ENCODE results near the gene GPR156. TPM values are rescaled to one million over a fixed set of nuclear protein-coding genes. Genes with fewer than 3 reads are reported as not detected.

GPR156 gene
- total and polyA plus RNA-seq, 2 donors (not counting 3 experiments of a cell fraction or from before 2014, with no cell fraction given): 0.14 to 0.27 TPM

DNA sequence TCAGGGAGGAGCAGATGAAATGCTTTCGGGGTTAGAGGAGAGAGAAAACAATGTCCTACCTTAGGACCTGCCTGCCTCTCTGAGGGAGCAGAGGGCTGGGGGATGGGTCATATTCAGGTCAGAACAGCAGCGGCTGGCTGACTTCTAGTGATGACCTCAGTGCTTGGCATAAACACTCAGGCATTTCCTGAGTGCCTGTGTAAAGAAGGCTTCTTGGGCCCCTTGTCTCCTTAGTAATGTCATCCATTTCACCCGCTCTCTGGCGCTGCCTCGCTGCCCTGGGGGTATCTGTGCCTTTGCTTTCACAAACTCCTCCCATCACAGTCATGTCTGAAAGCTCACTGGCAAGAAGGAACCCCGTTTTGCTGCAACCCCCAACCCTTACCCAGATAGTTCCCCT is 107.9 kb downstream of the GPR156 start:
- peak overlapping the region; percentile 47 for H3K9ac ChIP-seq (replicated peaks; ENCODE audit: extremely low read depth, insufficient read depth, low read length)
- peak; percentile 81 for FAIRE-seq
- H3K9me1 ChIP-seq (replicated peaks; ENCODE audit: control insufficient read depth, extremely low read depth, insufficient read depth, low read length): no peaks in the 10 kb centered on the region
- intact Hi-C loops (cut with micrococcal nuclease) (loop anchor here (1.0 kb wide), 1 partner anchor 82 kb away; no protein-coding TSS in a partner anchor), dilution Hi-C loops (cut with MboI; ENCODE audit: extremely low pct_ligation_motif_present, low sequenced_read_pairs) (no loop called here)
- H3K36me3 ChIP-seq (ENCODE audit: control insufficient read depth in 2 of 2, extremely low read depth in 1 of 2, insufficient read depth in 2 of 2, low read length in 2 of 2): no peaks in the 10 kb centered on the region
- H3K4me2 ChIP-seq (ENCODE audit: insufficient read depth, low read length): peak overlapping the region; percentile 64
- no peak overlapping the region for H3K4me3 ChIP-seq (replicated peaks in 1 of 3; ENCODE audit: insufficient read depth in 1 of 3, low read depth in 1 of 3, low read length in 3 of 3)
- peak; percentile 68 for DNase-seq (ENCODE audit: low read depth, low spot score)
- POLR2A ChIA-PET: interaction anchor here (5.1 kb wide), 1 partner anchor 82 kb away, joined by 37 read pairs; the partner anchor contains the start of gene GSK3B
- no peaks in the 10 kb centered on the region for H3K9me3 ChIP-seq (replicated peaks; ENCODE audit: control insufficient read depth, insufficient read depth, low read length)
- H3K4me1 ChIP-seq (ENCODE audit: control insufficient read depth, extremely low read depth, insufficient read depth, low read length): peaks cover 23% of the 10 kb centered on the region
- peak overlapping the region; percentile 72 for H3K27ac ChIP-seq (ENCODE audit: insufficient read depth, low read depth, low read length)
- no peaks in the 10 kb centered on the region for H3K27me3 ChIP-seq (ENCODE audit: control insufficient read depth in 2 of 2, insufficient read depth in 2 of 2, low read length in 2 of 2)
- TF ChIP-seq POLR2AphosphoS5 (IDR thresholded peaks at IDR 0.05; ENCODE audit: insufficient read depth, low read depth, low read length) (peak; percentile 45), JUN (IDR thresholded peaks at IDR 0.05; ENCODE audit: borderline replicate concordance, insufficient read depth, insufficient read length, low read depth) (peak; percentile 78), EZH2 (IDR thresholded peaks at IDR 0.05; ENCODE audit: borderline replicate concordance, low read depth, low read length, severe bottlenecking) (no peak)
- CTCF ChIA-PET: interaction anchor here (0.8 to 3.7 kb wide), 5 partner anchors 17 to 346 kb away, joined by 3 to 23 read pairs (median 4); no protein-coding TSS in a partner anchor
- no TSS peak for BruUV-seq (replicated peaks)
- H4K20me1 ChIP-seq (replicated peaks; ENCODE audit: control insufficient read depth, extremely low read depth, insufficient read depth, low read length): no peaks in the 10 kb centered on the region
- H3K79me2 ChIP-seq (ENCODE audit: control insufficient read depth, insufficient read depth, low read length): no peaks in the 10 kb centered on the region
- H2AFZ ChIP-seq (ENCODE audit: low read depth, low read length): peak overlapping the region; percentile 85

- ChIA-PET POLR2A (interaction anchor here (5.1 kb wide), 1 partner anchor 80 kb away, joined by 37 read pairs; the partner anchor contains the start of gene GSK3B), CTCF (interaction anchor here (1.2 to 1.8 kb wide), 2 partner anchors 11 to 137 kb away, joined by 3 to 6 read pairs; no protein-coding TSS in a partner anchor)
- no peak for FAIRE-seq
- Histone ChIP-seq H3K36me3 (ENCODE audit: control insufficient read depth in 2 of 2, extremely low read depth in 1 of 2, insufficient read depth in 2 of 2, low read length in 2 of 2) (no peaks in the 10 kb centered on the region), H3K27ac (ENCODE audit: insufficient read depth, low read depth, low read length) (no peak overlapping the region), H2AFZ (ENCODE audit: low read depth, low read length) (no peak overlapping the region), H3K27me3 (ENCODE audit: control insufficient read depth in 2 of 2, insufficient read depth in 2 of 2, low read length in 2 of 2) (no peaks in the 10 kb centered on the region), H4K20me1 (replicated peaks; ENCODE audit: control insufficient read depth, extremely low read depth, insufficient read depth, low read length) (no peaks in the 10 kb centered on the region), H3K4me2 (ENCODE audit: insufficient read depth, low read length) (no peak overlapping the region), H3K4me3 (replicated peaks in 1 of 3; ENCODE audit: insufficient read depth in 1 of 3, low read depth in 1 of 3, low read length in 3 of 3) (no peak overlapping the region), H3K9me3 (replicated peaks; ENCODE audit: control insufficient read depth, insufficient read depth, low read length) (no peaks in the 10 kb centered on the region), H3K79me2 (ENCODE audit: control insufficient read depth, insufficient read depth, low read length) (no peaks in the 10 kb centered on the region), H3K9ac (replicated peaks; ENCODE audit: extremely low read depth, insufficient read depth, low read length) (no peak overlapping the region), H3K4me1 (ENCODE audit: control insufficient read depth, extremely low read depth, insufficient read depth, low read length) (peaks cover 23% of the 10 kb centered on the region), H3K9me1 (replicated peaks; ENCODE audit: control insufficient read depth, extremely low read depth, insufficient read depth, low read length) (no peaks in the 10 kb centered on the region)
- intact Hi-C loops (cut with micrococcal nuclease) (no loop called here), dilution Hi-C loops (cut with MboI; ENCODE audit: extremely low pct_ligation_motif_present, low sequenced_read_pairs) (no loop called here)
- no TSS peak for BruUV-seq (replicated peaks)
- no peak for DNase-seq (ENCODE audit: low read depth, low spot score)
- TF ChIP-seq POLR2A (IDR thresholded peaks at IDR 0.05; ENCODE audit: low read depth, low read length): no peak
- no peak for TF ChIP-seq MYC (IDR thresholded peaks at IDR 0.05; ENCODE audit: low read depth, low read length)
- TF ChIP-seq, protein P1, sequence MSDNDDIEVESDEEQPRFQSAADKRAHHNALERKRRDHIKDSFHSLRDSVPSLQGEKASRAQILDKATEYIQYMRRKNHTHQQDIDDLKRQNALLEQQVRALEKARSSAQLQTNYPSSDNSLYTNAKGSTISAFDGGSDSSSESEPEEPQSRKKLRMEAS (IDR thresholded peaks at IDR 0.05; ENCODE audit: insufficient read depth, insufficient read length): no peak
- TF ChIP-seq POLR2AphosphoS5 (IDR thresholded peaks at IDR 0.05; ENCODE audit: insufficient read depth, low read depth, low read length): no peak
- TF ChIP-seq EZH2 (IDR thresholded peaks at IDR 0.05; ENCODE audit: borderline replicate concordance, low read depth, low read length, severe bottlenecking): no peak
- TF ChIP-seq CTCF (IDR thresholded peaks at IDR 0.05; ENCODE audit: extremely low read depth in 1 of 2, insufficient read depth in 1 of 2, low read depth in 1 of 2, low read length in 2 of 2): no peak
- TF ChIP-seq GATA2 (IDR thresholded peaks at IDR 0.05; ENCODE audit: insufficient read depth, insufficient read length, low read depth, low read length): no peak
- no peak for TF ChIP-seq FOS (IDR thresholded peaks at IDR 0.05; ENCODE audit: borderline replicate concordance, insufficient read depth, low read length)
- TF ChIP-seq JUN (IDR thresholded peaks at IDR 0.05; ENCODE audit: borderline replicate concordance, insufficient read depth, insufficient read length, low read depth): no peak
Measured at GRCh38 chr3:120174811-120175539, 110.0 kb downstream of the GPR156 start.

Measured in endothelial cell of umbilical vein (primary cell).